Activated CD4-positive, alpha-beta T cell treated with anti-CD3 and anti-CD28 coated beads for 1 hour (primary cell): ENCODE measurements around the gene MBD5.

Source experiments
- DNase-seq: peaks from one replicate; pipeline ENCODE4 v3.0.0-alpha.2; 2020

MBD5 gene

DNA sequence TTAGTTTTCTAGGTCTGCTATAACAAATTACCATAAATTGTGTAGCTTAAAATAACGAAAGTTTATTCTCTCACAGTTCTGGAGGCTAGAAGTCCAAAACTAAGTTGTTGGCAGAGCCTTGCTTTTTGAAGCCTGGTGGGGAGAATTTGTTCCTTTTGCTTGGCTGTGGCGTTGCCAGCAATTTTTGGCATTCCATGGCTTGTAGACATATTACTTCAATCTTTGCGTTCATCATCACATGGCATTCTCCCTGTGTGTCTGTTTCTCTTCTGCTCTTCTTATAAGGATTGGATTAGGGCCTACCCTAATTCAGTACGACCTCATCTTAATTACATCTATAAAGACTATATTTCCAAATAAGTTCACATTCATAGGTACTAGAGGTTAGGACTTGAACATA lies 217.7 kb downstream of the MBD5 start:
- DNase-seq: no peak

DNA sequence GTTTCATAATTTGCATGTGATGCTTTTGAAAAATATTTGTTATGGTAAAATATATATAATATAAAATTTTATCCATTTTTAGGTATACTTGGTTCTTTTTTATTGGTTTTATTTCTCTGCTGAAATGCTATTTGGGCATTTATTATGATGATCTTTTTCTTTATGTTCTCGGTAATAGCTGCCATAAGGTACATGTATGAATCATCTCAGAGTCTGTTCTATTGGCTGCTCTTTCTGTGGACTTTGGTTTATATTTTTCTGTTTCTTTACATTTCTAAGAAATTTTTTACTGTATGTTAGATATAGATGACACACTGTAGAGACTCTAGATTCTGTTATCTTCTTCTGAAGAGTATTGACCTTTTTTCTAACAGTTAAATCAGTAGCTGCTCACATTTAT lies 219.9 kb downstream of the MBD5 start:
- no peak for DNase-seq

DNA sequence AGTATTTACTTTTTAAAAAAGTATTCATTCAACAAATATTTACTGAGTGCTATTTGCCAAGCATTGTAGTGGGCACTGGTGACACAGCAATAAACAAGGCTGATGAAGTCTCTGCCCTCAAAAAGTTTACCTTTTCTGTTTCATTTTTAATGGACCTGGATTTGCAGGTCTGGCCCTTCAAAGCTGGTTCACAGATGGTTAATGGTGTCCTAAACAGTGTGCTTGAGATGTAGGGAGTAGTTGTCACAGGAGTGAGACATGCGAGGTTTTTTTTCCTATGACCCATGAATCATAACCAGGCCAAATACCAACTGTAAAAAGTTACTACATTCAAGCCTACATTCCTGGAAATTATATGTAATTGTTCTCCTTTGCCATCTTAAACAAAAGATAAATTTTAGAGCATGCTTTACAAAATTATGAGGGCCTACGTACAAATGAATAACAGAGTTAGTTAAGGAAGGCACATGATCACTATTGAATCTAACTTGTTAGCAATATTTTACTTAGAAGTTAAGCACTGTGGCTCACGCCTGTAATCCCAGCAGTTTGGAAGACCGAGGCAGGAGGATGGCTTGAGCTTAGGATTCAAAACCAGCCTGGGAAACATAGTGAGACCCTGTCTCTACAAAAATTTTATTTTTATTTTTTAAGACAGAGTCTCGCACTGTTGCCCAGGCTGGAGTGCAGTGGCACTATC lies 223.9 kb downstream of the MBD5 start:
- DNase-seq: no peak

DNA sequence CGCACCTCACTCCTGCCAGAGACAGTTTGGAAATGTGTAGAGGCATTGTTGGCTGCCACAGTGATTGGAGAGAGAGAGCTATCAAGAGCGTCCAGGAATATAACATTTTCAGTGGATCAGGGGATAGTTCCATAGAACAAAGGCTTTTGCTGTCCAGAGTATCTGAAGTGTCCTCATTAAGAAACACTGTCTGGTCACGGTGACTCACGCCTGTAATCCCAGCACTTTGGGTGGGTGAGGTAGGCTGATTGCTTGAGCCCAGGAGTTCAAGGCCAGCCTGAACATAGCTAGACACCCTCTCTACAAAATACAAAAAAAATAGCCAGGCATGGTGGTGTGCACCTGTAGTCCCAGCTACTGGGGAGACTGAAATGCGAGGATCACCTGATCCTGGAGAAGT lies 231.1 kb downstream of the MBD5 start:
- no peak for DNase-seq

DNA sequence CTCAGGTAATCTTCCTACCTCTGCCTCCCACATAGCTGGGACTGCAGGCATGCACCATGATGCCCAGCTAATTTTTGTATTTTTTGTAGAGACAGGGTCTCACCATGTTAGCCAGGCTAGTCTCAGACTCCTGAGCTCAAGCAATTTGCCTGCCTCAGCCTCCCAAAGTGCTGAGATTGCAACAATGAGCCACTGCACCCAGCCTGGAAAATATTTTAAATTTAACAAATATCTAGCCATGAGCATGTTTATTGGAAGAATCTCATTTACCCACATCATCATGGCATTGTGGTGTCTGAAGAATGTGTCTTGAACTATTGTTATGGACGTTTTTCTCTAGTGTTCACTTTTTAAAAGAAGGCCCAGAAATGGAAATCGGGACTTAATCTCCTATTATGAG lies 231.8 kb downstream of the MBD5 start:
- DNase-seq: no peak

DNA sequence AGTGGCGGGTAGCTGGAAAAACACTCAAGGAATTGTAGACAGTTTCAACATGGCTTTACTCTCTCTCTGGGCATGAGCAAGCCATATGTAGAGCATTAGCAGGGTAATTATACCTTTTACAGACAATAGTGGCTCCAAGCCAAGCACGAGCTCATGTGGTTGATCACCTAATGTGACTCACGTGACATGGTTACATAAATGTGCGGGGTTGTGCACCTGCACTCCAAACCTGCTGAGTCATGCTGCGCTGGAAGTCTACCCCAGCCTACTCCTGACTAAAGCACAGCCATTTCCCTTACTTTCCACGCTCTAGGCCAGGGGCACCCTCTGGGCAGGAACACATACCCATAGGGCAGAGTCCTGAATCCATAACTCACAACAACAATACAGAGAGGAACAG lies 232.8 kb downstream of the MBD5 start:
- DNase-seq: no peak

DNA sequence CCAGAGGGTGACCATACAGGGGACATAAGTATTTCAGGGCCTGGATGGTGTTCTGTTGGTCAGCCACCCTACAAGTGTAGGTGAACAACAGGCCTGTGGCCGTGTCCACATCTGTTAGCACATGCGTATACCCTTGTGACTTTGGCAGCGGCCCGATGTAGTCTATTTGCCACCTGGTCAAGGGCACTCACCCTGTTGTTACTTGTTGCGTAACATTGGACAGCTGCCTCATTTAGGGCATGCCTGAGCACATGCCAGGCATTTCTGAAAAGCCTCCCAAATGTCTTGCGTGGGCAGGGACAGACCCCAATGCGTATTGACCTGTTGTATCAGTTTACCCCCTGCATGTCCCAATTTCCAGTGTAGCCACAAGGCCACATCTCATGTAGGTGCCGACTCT lies 235.0 kb downstream of the MBD5 start:
- DNase-seq: no peak

DNA sequence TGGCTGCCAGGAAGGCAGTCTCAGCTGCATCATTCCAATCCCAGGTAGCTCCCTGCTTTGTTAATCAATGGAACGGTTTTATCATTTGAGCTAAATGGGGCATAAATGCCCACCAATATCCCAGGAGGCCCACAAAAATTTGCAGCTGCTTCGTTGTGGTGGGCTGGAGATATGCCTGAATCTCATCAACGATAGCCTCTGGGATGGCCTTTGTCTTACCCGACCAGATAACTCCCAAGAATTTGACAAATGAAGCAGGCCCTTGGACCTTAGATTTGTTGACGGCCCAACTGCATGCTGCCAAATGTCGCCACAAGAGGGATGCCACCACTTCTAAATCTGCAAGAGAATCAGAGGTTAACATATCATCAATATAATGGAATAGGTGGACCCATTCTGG lies 236.4 kb downstream of the MBD5 start:
- no peak for DNase-seq

DNA sequence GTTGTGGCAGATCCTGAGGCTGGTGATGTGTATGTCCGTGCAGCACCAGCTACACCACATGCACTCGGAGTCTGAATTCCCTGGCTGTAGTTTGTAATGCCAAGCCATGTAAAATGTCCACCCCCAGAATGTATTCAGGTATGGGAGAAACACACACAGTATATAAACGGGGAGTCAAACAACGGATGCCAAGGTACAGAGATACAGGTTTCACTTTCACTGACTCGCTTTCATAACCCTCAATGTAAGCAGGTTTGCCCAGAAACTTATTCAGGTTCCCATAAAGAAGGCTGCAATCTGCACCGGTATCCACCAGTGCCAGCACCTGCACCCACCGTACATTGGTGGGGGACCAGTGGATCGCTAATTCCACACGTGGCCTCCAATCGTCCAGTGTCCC lies 237.2 kb downstream of the MBD5 start:
- DNase-seq: no peak

DNA sequence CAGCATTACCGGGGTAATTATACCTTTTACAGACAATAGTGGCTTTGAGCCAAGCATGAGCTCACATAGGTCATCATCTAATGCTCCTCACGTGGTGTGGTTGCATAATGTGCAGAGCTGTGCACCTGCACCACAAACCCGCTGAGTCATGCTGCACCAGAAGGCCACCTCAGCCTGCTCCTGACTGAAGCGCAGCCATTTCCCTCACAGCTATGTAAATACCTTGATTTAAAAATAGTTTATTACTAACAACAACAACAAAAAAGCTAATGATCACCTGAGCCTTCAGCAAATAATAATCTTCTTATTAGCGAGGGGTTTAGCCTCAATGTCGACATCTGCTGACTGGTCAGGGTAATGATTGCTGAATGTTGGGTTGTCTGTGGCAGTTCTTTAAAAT lies 238.8 kb downstream of the MBD5 start:
- DNase-seq: no peak

DNA sequence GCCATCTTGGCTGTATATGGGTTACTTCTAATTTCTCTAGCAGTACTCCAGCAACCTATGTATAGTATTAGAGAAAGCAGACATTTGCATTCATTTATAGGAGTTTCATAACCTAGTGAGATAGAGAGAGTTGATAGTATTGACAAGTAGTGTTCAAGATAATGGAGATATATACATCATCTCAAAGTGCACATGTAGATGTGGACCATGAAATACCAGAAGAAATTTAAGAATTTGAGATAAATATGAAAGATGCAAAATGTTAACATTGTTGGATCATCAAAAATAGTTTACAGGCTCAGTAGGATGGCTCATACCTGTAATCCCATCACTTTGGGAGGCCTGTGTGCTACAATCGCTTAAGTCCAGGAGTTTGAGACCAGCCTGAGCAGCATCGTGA lies 243.0 kb downstream of the MBD5 start:
- DNase-seq: no peak

DNA sequence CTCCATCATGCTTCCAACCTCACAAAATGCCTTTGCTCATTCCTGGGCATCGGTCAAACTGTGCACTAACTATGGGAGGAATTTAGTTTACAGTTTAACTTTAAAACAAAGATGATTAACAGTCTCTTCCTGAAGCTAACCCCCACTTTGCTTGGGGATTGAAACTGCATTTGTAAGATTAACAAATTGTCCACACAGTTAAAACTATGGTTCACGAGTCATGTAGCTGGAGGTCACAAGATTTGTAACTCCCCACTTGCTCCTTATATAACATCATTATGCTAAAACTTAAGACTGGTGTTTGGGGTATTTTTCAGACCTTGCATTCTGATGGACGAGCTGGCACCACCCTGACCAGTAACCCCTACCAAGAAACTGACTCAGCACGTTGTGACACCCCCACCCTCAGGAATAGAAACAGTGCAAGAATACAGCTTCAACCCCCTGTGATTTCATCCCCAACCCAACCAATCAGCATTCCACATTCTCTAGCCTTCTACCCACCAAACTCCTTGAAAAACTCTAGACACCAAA lies 252.3 kb downstream of the MBD5 start:
- DNase-seq: no peak

DNA sequence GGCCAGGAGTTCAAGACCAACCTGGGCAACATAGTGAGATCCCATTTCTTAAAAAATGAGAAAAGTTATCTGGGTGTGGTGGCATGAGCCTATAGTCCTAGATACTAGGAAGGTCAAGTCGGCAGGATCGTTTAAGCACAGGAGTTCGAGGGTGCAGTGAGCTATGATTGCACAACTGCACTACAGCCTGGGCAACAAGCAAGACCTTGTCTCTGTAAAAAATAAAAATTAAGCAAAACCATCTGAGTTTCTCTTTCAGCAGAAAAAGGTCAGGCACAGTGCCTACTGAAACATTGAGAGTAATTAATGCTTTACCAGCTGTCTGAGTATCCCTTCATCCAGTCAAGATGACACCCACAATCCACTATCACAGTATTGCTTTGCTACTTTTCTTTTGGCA lies 258.3 kb downstream of the MBD5 start:
- DNase-seq: no peak

DNA sequence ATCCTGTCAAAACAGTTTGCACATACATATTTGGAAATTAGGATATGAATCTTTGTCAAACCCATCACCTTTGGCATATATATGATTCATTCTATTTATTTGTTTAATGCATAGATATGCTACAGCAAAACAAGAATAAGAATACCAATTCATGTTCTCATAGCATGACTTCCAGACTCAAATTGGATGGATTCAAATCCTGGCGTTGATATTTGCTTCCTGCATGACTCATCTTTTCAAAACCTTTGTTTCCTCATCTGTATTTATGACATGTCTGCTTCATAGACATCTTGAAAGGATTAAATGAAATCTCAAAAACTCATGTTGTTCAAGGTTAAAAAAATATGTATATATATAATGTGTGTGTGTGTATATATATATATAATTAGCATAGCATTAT lies 261.3 kb downstream of the MBD5 start:
- DNase-seq: no peak

DNA sequence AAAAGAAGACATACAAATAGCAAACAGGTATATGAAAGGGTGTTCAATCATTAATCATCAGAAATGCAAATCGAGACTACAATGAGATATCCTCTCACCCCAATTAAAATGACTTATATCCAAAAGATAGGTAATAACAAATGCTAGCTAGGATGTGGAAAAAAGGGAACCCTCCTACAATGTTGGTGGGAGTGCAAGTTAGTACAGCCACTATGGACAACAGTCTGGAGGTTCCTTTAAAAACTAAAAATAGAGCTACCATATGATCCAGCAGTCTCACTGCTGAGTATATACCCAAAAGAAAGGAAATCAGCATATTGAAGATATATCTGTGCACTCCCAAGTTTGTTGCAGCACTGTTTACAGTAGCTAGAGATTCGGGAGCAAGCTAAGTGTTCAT lies 271.5 kb downstream of the MBD5 start:
- no peak for DNase-seq

DNA sequence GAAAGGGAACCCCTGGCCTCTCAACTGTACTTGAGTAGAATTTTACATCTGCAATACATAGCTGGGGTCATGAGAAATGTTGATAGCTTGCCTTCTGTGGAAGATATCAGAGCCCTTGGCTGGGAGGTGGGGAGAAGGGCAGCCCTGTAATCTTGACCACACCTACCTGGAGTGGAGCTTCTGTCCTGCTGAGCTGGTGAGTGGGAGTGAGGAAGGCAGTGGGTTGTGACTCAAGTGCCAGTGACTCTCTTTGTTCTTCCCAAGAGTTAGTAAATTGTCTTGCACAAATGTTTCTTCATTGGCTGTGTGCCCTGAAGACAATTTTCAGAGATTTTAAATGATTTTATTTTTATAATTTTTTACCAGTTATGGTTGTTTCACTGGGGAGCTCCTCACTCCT lies 277.3 kb downstream of the MBD5 start:
- no peak for DNase-seq

DNA sequence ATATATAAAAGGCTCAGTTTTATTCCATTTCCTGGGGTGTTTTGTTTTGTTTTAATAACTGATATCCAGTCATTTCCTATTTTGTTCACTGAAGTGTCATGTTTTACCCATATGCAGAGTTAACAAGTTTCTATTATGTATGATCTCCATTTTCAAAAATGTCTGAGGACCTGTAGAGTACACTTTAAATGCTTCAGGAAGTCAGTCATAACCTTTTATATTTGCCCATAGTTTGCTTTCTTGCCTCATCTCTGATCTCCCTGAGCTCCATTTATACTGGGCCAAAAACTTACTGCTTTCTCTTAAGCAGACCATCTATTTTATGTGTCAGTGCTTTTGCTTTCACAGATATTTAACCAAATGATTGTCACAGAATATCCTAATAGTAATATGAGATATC lies 278.7 kb downstream of the MBD5 start:
- no peak for DNase-seq

DNA sequence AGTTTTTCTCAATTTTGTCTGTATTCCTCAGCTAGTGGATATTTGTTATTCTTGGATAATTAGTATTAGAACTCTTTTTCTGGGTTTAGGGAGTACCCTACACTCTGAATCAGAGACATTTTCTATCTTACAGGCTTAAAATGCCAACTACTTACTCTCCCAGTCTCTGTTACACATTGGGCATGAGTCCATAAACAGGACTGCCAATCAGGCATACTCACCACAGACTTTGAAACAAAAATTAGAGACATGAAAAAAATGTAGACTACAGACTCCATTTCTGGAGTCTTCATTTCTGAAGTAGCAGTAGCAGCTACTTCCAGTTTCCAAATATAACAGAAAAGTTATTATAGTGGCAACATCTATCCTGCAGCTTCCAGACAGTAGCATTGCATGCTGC lies 279.7 kb downstream of the MBD5 start:
- no peak for DNase-seq

DNA sequence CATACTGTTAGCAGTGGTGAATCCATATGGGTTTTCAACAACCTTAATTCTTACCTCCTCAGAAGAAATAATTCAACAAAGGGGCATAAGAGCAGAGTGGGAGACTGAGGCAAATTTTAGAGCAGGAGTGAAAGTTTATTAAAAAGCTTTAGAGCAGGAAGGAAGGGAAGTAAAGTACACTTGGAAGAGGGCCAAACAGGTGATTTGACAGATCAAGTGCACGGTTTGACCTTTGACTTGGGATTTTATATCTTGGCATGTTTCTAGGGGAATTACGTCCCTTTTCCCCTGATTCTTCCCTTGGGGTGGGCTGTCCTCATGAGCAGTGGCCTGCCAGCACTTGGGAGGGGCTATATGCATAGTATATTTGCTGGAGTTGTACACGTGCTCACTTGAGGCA lies 280.5 kb downstream of the MBD5 start:
- DNase-seq: no peak

DNA sequence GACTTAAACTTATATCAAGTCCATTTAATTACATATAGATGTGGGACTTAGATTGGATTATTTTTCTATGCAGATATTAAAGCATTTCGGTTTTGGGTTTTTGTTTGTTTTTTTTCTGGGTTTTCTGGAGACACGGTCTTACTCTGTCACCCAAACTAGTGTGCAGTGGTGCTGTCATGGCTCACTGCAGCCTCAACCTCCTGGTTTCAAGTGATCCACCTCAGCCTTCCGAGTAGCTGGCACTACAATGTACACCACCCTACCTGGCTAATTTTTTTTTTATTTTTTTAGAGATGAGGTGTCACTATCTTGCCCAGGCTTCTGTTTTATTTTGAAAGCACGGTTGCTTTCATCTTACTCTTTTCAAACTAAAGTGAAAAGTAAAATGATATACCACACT lies 281.6 kb downstream of the MBD5 start:
- DNase-seq: no peak

DNA sequence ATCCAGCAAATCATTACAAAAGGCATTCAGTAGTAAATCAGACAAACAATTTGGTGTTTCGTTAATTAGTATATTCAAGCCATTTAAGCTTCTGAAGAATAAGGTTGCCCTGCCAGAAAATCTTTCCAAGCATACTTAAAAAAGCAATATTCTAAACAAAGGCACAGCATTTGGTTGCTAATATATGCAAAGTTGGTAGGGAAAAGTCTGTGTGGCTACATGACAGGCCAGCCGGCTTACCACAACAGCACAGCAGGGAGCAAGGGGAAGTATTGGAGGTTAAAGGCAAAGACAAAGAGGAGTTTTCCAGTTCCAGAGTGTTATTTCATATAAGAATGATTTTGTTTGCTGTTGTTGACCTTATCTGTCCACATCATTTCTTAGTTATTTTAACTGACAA lies 282.3 kb downstream of the MBD5 start:
- DNase-seq: no peak

DNA sequence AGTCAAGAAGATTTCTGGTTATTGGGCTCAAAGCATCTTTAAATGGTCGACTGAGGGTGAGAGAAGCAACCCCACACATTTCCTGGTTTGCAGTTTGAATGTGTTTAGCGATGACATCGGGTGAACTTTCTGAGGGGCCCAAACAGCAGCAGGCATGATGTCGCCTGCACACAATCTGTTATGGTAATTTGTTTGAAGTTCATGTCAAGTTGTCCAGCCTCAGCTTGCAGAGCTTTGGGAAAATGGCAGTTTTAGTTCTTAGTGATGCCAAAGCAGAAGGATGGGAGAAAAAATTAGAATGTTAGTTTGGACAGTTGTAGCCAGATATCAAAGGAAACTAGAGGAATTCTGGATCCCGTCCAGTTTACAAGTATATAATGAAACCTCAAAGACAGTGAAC lies 284.6 kb downstream of the MBD5 start:
- no peak for DNase-seq

DNA sequence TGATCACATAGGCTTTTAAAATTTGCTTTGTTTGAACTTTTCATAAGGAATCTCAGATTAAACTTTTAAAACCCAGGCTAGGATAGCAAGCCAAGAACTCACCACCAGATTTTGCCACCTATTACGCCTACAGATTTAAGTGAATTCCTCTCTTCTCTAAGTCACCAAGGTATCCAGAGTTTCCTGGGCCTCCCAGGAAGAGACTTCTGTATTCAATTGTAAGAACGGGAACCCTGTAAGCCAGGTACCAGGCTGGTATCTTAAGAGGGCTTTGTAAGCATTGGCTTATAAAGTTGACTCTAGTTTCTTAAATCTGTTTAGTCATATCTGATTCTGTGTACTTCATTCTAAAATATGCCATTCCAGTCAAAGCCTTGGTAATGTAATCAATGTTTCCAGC lies 285.1 kb downstream of the MBD5 start:
- no peak for DNase-seq

DNA sequence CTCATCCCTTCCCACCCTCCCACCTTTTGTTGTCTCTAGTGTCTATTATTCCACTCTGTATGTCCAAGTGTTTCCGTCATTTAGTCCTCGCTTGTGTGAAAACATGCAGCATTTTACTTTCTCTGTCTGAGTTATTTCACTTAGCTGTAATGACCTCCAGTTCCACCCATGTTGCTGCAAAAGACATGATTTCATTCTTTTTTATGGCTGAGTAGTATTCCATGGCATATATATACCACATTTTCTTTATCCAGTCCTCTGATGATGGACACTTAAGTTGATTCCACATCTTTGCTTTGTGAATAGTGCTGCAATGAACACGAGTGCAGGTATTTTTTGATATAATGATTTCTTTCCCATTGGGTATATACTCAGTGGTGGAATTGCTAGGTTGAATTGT lies 296.7 kb downstream of the MBD5 start:
- DNase-seq: no peak

DNA sequence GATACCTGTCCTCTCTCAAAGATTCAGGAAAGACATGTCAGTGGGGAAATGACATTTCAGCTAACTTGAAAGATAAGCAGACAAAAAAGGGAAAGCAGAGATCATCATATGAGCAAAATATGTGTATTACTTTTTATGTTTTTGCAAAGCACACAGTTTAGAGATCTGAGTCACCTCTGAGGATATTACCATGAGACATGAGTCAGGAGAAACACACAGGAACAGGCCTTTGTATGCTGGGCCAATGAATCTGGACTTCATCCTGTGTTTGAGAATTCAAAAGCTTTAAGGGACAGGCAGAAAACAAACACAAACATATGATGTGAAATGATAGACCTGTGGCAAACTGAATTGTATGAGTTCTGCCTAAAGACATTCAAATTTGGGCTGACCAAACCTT lies 317.6 kb downstream of the MBD5 start:
- DNase-seq: no peak

DNA sequence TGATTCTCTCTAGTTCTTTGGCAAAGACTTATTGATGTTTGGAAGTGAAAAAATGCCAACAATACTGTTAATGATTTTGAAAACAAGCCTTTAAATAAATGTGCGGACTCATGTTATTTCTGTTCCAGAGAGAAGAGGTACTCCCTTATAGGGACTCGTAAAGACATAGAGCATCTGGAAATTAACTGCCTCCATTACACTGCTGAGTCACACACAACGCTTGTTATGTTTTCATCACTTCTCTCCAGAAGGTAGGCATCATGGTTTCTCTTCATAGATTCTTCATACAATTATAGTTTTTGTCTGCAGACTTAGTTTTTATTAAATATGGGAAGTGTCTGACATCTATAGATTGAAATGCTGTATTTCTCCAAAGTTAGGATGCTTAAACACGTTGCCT lies 321.2 kb downstream of the MBD5 start:
- no peak for DNase-seq
